GM12878 (cell line): ENCODE results near the gene IL1RAPL1. TPM values are rescaled to one million over a fixed set of nuclear protein-coding genes. Genes with fewer than 3 reads are reported as not detected.
"Not testable (repeated sequence)": the region's sequence is repeated elsewhere in the genome, so short reads cannot be mapped to it uniquely, and the experiment has no call there.

Source experiments
- ATAC-seq: fragments of 200-7000 bp; cut with Tn5 transposase; 3 replicates; pipeline ENCODE4 v1.9.1; 2020; ENCODE audit warnings: mild to moderate bottlenecking, moderate library complexity
- BruUV-seq: library from RNA; stranded (reverse); fragments of 400-500 nt; replicated peaks from 2 replicates; lab custom pipeline; 2021; lab: Mats Ljungman, UMichigan
- CTCF ChIA-PET: fragments of 300-600 bp; sonication (Branson Sonifier 250); formaldehyde crosslinking; extraction: SDS; loops from one replicate; lab custom pipeline; 2021; ENCODE audit warnings: inconsistent platforms; lab: Yijun Ruan, JAX
- POLR2A ChIA-PET: fragments of 350-600 bp; formaldehyde crosslinking; extraction: SDS; loops from one replicate; lab custom pipeline; 2021; ENCODE audit warnings: inconsistent platforms; lab: Charles Lee
- RAD21 ChIA-PET: fragments of 300-600 bp; sonication (Branson Sonifier 250); formaldehyde crosslinking; loops from one replicate; lab custom pipeline; 2023; ENCODE audit warnings: antibody characterized with exemption; ENCODE audit not compliant: unreplicated experiment; lab: Charles Lee
- SMC1A ChIA-PET: fragments of 300-600 bp; sonication (Branson Sonifier 250); formaldehyde crosslinking; loops from one replicate; lab custom pipeline; 2023; ENCODE audit not compliant: unreplicated experiment, uncharacterized antibody; lab: Charles Lee
- DNase-seq: peaks from one replicate; pipeline ENCODE4 v3.0.0-alpha.2; 2011; ENCODE audit warnings: low read depth, low spot score
- FAIRE-seq: peaks from 3 replicates; lab custom pipeline; 2011; peaks lifted over from hg19 to GRCh38; lab: Jason Lieb, UNC
- H2AFZ ChIP-seq: 2 replicates; pipeline ENCODE4 v1.6.0; 2011; ENCODE audit warnings: low read depth, low read length, control low read depth; ENCODE audit not compliant: control insufficient read depth
- H3K27ac ChIP-seq: 2 replicates; pipeline ENCODE4 v1.5.1; 2011; ENCODE audit warnings: control low read depth; ENCODE audit not compliant: control insufficient read depth, insufficient read depth
- H3K27me3 ChIP-seq, 2 experiments: replicated peaks in 1 of 2; 2 replicates each; pipeline versions ENCODE4 v1.6.0 to v1.6.1; 2011; ENCODE audit warnings: low read length in 1 of 2; ENCODE audit not compliant: control insufficient read depth in 2 of 2, insufficient read depth in 2 of 2
- H3K36me3 ChIP-seq, 2 experiments: 2 replicates each; pipeline ENCODE4 v1.5.1; 2011; ENCODE audit warnings: low read length in 1 of 2; ENCODE audit not compliant: control insufficient read depth in 2 of 2, insufficient read depth in 2 of 2
- H3K4me1 ChIP-seq: 2 replicates; pipeline ENCODE4 v1.6.1; 2011; ENCODE audit warnings: mild to moderate bottlenecking, low read length, moderate library complexity, mixed read lengths; ENCODE audit not compliant: control insufficient read depth, insufficient read depth
- H3K4me2 ChIP-seq: 2 replicates; pipeline ENCODE4 v1.6.0; 2011; ENCODE audit warnings: control low read depth; ENCODE audit not compliant: control insufficient read depth, insufficient read depth
- H3K4me3 ChIP-seq: fragments of 200-600 bp; sonication (generic); 2 replicates; pipeline ENCODE4 v1.5.1; 2016
- H3K79me2 ChIP-seq: 2 replicates; pipeline ENCODE4 v1.6.0; 2011; ENCODE audit warnings: low read length; ENCODE audit not compliant: control insufficient read depth, insufficient read depth
- H3K9ac ChIP-seq: 2 replicates; pipeline ENCODE4 v1.8.0; 2011; ENCODE audit warnings: low read length, control low read depth, mixed read lengths; ENCODE audit not compliant: control insufficient read depth, insufficient read depth
- H3K9me3 ChIP-seq: replicated peaks from 3 replicates; pipeline ENCODE4 v1.5.1; 2011; ENCODE audit warnings: mild to moderate bottlenecking, low read length; ENCODE audit not compliant: control insufficient read depth, insufficient read depth
- H4K20me1 ChIP-seq: 2 replicates; pipeline ENCODE4 v1.6.0; 2011; ENCODE audit not compliant: control insufficient read depth, insufficient read depth
- ESRRA ChIP-seq: IDR thresholded peaks from 2 replicates; pipeline ENCODE4 v1.6.1; 2012; ENCODE audit warnings: mild to moderate bottlenecking, low read length, improper control_type of control experiment
- FOXK2 ChIP-seq: fragments of 450-650 bp; IDR thresholded peaks from 2 replicates; pipeline ENCODE4 v1.6.1; 2017; ENCODE audit warnings: mild to moderate bottlenecking, moderate library complexity
- GATAD2B ChIP-seq: fragments of 450-650 bp; conservative IDR thresholded peaks from 2 replicates; pipeline ENCODE4 v1.6.1; 2017; ENCODE audit warnings: low read depth, mild to moderate bottlenecking, moderate library complexity
- HDGF ChIP-seq: fragments of 450-650 bp; IDR thresholded peaks from 2 replicates; pipeline ENCODE4 v1.6.1; 2016; ENCODE audit warnings: antibody characterized with exemption
- IRF4 ChIP-seq: IDR thresholded peaks from 2 replicates; pipeline ENCODE4 v1.6.1; 2011; ENCODE audit warnings: low read depth, low read length
- NFYA ChIP-seq: IDR thresholded peaks from 2 replicates; pipeline ENCODE4 v1.6.1; 2011; ENCODE audit warnings: low read depth, mild to moderate bottlenecking, low read length, improper control_type of control experiment, borderline replicate concordance
- PAX8 ChIP-seq: fragments of 450-650 bp; IDR thresholded peaks from 2 replicates; pipeline ENCODE4 v1.6.1; 2017; ENCODE audit warnings: mild to moderate bottlenecking, moderate library complexity
- POLR2AphosphoS2 ChIP-seq: IDR thresholded peaks from 2 replicates; pipeline ENCODE4 v1.6.1; 2011; ENCODE audit warnings: low read depth, mild to moderate bottlenecking, low read length, improper control_type of control experiment, moderate library complexity
- SIX5 ChIP-seq: IDR thresholded peaks from 2 replicates; pipeline ENCODE4 v1.6.1; 2011; ENCODE audit warnings: mild to moderate bottlenecking, low read depth, low read length, moderate library complexity; ENCODE audit not compliant: severe bottlenecking
- TCF3 ChIP-seq: IDR thresholded peaks from 2 replicates; pipeline ENCODE4 v1.6.1; 2012; ENCODE audit warnings: low read depth, mild to moderate bottlenecking, low read length, borderline replicate concordance; ENCODE audit not compliant: insufficient read depth
- WGBS: methylation state at CpG from one replicate; pipeline ENCODE4 v1.1.6; 2016; ENCODE audit warnings: low lambda C conversion rate; ENCODE audit not compliant: insufficient replicate concordance, insufficient coverage; ENCODE audit errors: missing lambda C conversion rate; 5-methylcytosine and 5-hydroxymethylcytosine counted together
- in situ Hi-C: fragments of 300-500 bp; cut with MboI; formaldehyde crosslinking; loops from 9 replicates; pipeline ENCODE4 v1.14.3; 2018; ENCODE audit warnings: mixed read lengths
- intact Hi-C: fragments of 100-400 bp; cut with micrococcal nuclease; formaldehyde crosslinking; loops from one replicate; pipeline ENCODE4 v1.14.2; 2022; ENCODE audit not compliant: unreplicated experiment
- polyA plus RNA-seq, 11 experiments: library from polyadenylated mRNA; depleted of rRNA in 4 of 11; unstranded in 6 of 11; stranded (reverse) in 5 of 11; fragments of >200 nt; fragmentation: Nextera tagmentation in 4 of 11; fragmentation: Illumina TruSeq in 1 of 11; extraction: Ambion mirVana in 4 of 11; extraction: Trizol in 1 of 11; gene quantifications; 1 replicate in 1 of 11; 2 replicates in 10 of 11; pipeline versions ENCODE4 v1.2.1 to v1.2.3, GENCODE V29; 2011 to 2016; ENCODE audit warnings: inconsistent platforms in 2 of 11, missing spikeins in 2 of 11, low read depth in 1 of 11
- total RNA-seq, 4 experiments: library from RNA; depleted of rRNA in 3 of 4; stranded (reverse); fragments of >200 nt in 3 of 4; fragmentation: Illumina TruSeq in 1 of 4; extraction: Trizol in 1 of 4; gene quantifications; 2 replicates each; pipeline versions ENCODE4 v1.2.1 to v1.2.3, GENCODE V29; 2013 to 2021

Gene IL1RAPL1
- total and polyA plus RNA-seq, 10 of the 15 experiments (the other 5 are each of a cell fraction or from before 2014, with no cell fraction given): not detected

DNA sequence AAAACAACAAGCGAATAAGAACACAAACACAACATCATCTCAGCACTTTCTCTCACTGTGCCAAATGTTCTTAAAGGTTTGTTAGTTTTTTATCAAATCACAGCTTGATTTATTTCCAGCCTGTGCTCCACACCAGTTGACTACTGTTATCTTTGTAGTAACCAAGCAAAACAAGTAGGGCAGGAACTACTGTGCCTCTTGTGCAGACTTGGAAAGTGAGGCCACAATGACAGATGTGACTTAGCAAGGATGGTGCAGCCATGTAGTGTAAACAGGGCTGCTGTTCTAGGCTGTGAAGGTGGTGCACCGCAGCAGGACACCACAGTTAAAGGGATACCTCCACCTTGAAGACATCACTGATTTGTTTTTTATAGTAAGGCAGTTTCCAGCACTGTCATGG, 170.0 kb downstream of the IL1RAPL1 start:
- 21% methylated on average over 2 of the region's 2 CpGs for WGBS
- H3K4me1 ChIP-seq: no peaks in the 10 kb centered on the region
- TF ChIP-seq SIX5: no peak
- TF ChIP-seq NFYA: no peak
- no peak for TF ChIP-seq HDGF
- TF ChIP-seq PAX8: no peak
- no peak for TF ChIP-seq GATAD2B
- no peak for TF ChIP-seq IRF4
- no peak for TF ChIP-seq ESRRA
- TF ChIP-seq FOXK2: no peak
- TF ChIP-seq POLR2AphosphoS2: no peak
- TF ChIP-seq TCF3: no peak
- ChIA-PET POLR2A (no interaction called here), CTCF (no interaction called here), RAD21 (no interaction called here), SMC1A (no interaction called here)
- intact Hi-C loops: no loop called here
- H4K20me1 ChIP-seq: no peaks in the 10 kb centered on the region
- no peak overlapping the region for H3K4me2 ChIP-seq
- DNase-seq (no peak), ATAC-seq (no peak), FAIRE-seq (no peak)
- H3K9me3 ChIP-seq: no peaks in the 10 kb centered on the region
- H2AFZ ChIP-seq: no peak overlapping the region
- H3K4me3 ChIP-seq: no peak overlapping the region
- no peak overlapping the region for H3K9ac ChIP-seq
- BruUV-seq: no TSS peak
- no peak overlapping the region for H3K27ac ChIP-seq
- no peaks in the 10 kb centered on the region for H3K36me3 ChIP-seq
- in situ Hi-C loops: no loop called here
- H3K27me3 ChIP-seq: no peaks in the 10 kb centered on the region
- no peaks in the 10 kb centered on the region for H3K79me2 ChIP-seq

DNA sequence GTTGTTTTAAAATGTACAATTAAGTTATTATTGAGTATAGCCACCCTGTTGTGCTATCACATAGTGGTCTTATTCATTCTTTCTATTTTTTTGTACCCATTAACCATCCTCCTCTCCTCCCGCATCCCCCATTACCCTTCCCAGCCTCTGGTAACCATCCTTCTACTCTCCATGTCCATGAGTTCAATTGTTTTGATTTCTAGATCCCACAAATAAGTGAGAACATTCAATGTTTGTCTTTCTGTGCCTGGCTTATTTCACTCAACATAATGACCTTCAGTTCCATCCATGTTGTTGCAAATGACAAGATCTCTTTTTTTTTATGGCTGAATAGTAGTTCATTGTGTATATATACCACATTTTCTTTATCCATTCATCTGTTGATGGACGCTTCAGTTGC, 179.3 kb downstream of the IL1RAPL1 start:
- H3K36me3 ChIP-seq, BruUV-seq, H2AFZ ChIP-seq, POLR2A ChIA-PET, H3K27ac ChIP-seq, H3K79me2 ChIP-seq, intact Hi-C loops, SMC1A ChIA-PET, H3K9me3 ChIP-seq, H4K20me1 ChIP-seq, H3K4me3 ChIP-seq, ATAC-seq, DNase-seq, H3K4me1 ChIP-seq, FAIRE-seq, H3K9ac ChIP-seq, in situ Hi-C loops, H3K4me2 ChIP-seq, H3K27me3 ChIP-seq, RAD21 ChIA-PET: not testable (repeated sequence)
- CTCF ChIA-PET: interaction anchor here (0.6 kb wide), 1 partner anchor 66 kb away, joined by 3 read pairs; no protein-coding TSS in a partner anchor
- WGBS: 28% methylated on average over 2 of the region's 2 CpGs
